CD4-positive, alpha-beta T cell treated with Interferon gamma for 1 hour (primary cell): ENCODE measurements around the gene PIP4K2C.

Experiments used
- DNase-seq: peaks from one replicate; pipeline ENCODE4 v3.0.0-alpha.2; 2020

The PIP4K2C gene

DNA sequence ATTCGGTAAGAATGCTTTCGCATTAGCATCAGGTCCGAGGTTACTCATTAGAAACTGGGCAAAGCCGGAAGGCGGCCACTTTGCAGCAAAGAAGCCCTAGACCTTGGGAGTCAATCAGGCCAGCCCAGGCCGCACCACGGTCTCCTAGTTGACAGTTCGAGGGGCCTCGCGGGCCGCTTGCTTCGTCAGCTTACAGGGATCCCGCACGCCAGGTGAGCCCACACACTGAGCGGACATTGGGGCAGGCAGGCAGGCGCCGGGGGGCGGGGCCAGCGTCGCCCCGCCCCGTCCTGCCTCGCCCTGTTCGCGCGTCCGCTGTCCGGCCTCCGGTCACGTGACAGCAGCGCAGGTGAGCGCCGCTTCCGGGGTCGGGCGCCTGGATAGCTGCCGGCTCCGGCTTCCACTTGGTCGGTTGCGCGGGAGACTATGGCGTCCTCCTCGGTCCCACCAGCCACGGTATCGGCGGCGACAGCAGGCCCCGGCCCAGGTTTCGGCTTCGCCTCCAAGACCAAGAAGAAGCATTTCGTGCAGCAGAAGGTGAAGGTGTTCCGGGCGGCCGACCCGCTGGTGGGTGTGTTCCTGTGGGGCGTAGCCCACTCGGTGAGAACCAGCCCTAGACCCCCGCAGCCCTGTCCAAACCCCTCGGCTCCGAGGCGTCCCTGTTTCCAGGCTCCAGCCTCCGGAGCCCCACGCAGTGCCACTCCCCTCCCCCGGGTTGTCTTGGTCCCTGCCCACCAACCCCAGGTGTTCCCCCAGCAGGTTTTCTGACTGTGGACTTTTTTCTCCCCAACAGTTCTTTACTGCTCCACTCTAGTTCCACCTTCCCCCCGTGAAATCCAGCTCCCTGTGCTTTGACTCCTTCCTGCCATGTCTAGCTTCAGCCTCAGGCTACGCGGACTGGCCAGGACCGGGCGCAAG is at the start of gene PIP4K2C:
Gene PIP4K2C (plus strand): TSS at position 329 of the 918 bp plus-strand sequence. CDS start 98 bp downstream, at position 427.
- DNase-seq, result peak; percentile 82

DNA sequence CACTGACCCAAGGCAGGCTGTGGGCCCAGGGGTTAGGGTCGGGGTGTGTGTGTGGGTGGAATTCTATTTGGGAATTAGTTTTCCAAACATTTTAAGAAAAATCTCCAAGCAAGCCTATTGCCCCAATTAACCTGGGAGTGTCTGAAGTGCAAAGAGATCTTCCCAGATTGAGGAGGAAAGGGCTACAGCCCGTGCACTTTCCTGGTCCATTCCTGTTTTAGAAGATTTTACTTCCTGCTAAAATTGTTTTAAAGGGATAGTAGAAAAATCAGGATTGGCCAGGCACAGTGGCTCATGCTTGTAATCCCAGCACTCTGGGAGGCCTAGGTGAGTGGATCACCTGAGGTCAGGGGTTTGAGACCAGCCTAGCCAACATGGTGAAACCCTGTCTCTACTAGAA is 49.3 kb upstream of the PIP4K2C start:
- no peak for DNase-seq

- no peak for DNase-seq
Observed at GRCh38 chr12:57543581-57543980, 47.4 kb upstream of the PIP4K2C start.

- no peak for DNase-seq
Observed at GRCh38 chr12:57545809-57546437, 45.1 kb upstream of the PIP4K2C start.

- DNase-seq, result peak; percentile 96
Observed at GRCh38 chr12:57546438-57547287, 44.3 kb upstream of the PIP4K2C start, which contains the start of gene DCTN2. TSS of gene DCTN2 (minus strand) at chr12:57547192. CDS start at chr12:57547063, 129 bp downstream.

DNA sequence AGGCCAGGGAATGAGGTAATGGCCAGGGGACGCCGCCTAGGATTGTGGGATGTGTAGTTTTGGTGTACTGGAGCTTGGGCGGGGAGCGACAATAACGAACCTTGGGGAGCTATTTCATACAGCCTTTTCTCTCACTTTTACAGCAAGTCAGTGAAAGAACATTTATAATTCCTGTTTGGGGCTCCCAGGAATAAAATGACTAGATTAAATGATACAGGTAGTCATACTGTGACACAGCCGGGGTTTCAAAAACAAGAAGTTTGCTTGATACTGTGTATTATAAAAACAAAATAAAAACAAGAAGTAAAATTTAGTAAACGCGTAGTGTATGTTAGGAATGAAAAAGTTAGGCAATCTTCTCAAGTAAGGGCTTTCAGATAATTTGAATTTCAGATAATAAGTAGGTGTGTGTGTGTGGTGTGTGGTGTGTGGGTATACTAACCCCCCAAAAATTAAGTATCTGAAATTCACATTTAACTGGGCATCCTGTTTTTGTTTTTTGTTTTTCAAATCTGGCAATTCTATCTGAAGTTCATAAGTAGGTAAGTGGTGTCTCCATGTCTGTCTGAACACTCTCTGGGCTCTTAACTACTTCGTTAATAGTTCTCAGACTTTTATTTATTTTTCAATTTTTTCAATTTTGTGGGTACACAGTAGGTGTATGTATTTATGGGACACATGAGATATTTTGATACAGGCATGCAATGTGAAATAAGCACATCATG is 43.5 kb upstream of the PIP4K2C start:
- no peak for DNase-seq

- no peak for DNase-seq
Observed at GRCh38 chr12:57548013-57548315, 43.0 kb upstream of the PIP4K2C start.

DNA sequence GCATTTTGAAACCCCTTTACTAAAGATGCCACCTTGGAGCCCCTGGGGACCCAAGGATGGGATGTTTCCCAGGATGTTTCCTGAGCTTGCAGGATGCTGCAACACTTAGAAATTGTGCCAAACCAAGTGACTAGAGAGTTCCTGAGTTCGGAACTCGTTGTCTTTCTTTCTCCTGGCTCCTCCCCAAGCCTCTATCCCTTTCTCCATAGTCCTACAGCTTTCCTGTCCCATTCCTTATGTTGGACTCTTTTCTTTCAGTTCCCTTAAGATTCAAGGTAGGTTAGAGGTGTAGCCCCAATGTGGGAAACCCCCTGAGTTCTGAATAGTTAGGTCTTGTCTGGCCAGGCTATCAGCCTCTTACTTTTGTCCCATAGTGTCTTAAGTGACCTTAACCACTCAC is 42.5 kb upstream of the PIP4K2C start:
- no peak for DNase-seq

GRCh38 chr12:57549203-57549908 is 41.6 kb upstream of the PIP4K2C start:
- DNase-seq, result no peak

- peak; percentile 36 for DNase-seq
Observed at GRCh38 chr12:57549909-57550640, 40.9 kb upstream of the PIP4K2C start, which contains the start of gene KIF5A. TSS of gene KIF5A (plus strand) at chr12:57550044. CDS start at chr12:57550272, 228 bp downstream.

DNA sequence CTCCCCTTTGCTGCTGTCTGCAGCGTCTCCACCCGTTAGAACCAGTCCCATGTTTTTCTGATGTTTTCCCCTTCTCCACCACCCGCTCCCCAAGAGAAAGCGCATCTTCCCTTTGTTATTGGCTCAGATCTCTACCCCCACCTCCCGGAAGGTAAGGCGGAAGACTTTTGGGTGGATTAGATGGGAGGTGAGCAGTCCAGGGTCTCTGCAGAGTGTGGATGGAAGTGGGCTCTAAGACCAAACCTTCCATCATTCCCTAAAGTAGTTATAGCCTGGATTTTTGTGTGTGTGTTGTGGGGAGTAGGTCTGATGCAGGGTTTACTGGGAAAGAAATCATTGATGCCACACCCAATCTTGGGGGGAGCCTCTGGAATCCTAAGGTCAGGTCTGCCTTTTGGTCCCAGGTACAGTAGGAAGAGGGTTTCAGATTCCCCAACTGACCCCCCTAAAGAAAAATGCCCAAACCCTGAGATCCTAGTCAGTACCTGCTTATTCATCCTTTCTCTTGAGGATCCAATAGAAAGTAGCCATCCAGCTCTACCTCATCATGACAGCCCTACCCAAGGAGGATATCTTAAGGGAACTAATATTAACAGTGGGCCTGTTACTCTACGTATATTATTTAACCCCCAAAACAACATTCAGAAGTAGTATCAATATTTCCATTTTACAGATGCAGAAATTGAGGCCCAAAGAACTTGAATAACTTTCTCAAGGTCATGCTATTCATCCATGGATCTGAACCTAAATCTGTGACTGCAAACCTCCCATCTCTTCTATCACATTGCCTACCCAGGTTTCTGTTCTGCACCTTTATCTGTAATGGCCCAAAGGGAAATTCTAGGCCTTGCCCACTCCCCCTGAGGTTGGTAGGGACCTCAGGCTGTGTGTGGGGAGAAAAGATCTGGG is 40.1 kb upstream of the PIP4K2C start:
- no peak for DNase-seq

- DNase-seq, result no peak
Observed at GRCh38 chr12:57551637-57552305, 39.2 kb upstream of the PIP4K2C start.

- DNase-seq, result no peak
Observed at GRCh38 chr12:57552306-57552651, 38.7 kb upstream of the PIP4K2C start.

DNA sequence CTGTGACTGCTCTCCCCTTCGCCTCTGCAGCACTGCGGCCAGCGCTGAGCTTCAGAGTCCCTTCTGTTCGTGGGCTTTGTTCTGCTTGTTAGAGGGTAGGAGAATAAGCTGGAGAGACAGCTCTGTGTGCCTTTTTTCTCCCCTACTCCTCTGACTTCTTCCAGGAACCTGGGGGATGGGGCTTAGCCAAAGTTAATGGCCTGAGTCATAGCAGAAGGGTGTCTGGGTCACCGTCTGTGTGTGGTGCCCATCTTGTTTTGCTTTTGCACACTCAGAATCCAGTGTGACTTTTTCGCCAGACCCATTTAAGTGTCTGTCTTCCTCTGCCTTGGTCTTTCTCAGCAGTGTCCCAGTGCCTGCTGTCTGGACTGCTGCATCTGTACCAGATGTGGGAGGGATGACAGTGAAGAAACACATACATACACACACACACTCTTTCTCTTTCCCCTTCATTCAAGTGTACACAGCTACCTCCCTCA is 38.1 kb upstream of the PIP4K2C start:
- no peak for DNase-seq

- DNase-seq, result no peak
Observed at GRCh38 chr12:57553343-57554202, 37.4 kb upstream of the PIP4K2C start.

DNA sequence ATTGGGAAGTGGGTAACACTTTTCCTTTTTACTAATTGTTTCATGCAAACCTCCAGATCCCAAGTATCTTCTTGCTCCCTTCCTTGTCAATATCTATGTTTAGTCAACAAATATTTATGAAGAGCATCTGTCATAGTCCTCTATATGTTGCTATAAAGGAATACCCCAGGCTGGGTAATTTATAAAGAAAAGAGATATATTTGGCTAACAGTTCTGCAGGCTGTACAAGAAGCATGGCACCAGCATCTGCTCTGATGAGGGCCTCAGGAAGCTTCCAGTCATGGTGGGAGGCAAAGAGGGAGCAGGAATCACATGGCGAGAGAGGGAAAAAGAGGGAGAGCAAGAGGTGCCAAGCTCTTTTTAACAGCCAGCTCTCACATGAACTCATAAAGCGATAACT is 36.5 kb upstream of the PIP4K2C start:
- no peak for DNase-seq

- DNase-seq, result no peak
Observed at GRCh38 chr12:57554897-57555296, 36.1 kb upstream of the PIP4K2C start.

DNA sequence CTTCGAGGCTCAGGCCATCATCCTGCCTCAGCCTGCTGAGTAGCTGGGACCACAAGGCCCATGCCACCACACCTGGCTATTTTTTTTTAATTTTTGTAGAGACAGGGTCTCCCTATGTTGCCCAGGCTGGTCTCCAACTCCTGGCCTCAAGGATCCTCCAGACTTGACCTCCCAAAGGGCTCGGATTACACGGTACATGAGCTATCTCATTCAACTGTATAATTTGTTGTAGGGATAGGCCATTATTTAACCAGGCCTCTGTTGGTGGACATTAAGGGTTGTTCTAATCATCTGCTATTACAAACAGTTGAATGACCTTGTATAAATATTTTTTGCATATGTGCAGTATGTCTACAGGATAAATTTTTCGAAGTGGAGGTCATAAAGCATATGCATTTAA is 32.1 kb upstream of the PIP4K2C start:
- DNase-seq, result no peak
